Measurements from ENCODE around the gene ZFP36. TPM values are rescaled to one million over a fixed set of nuclear protein-coding genes. Genes with fewer than 3 reads are reported as not detected.
A peak's percentile ranks its signal among the peaks of the same experiment; 100 is the strongest.

Gene ZFP36
- total RNA-seq, 2 donors from 2014 or later, result 1,082 to 1,318 TPM

GRCh38 chr19:39403331-39404312 is 3.0 kb upstream of the ZFP36 start:
- Mint-ChIP-seq H3K27me3 (no peaks in the 10 kb centered on the region), H3K4me3 (peak overlapping the region; percentile 89), H3K36me3 (ENCODE audit: low read depth) (peaks cover 12% of the 10 kb centered on the region), H3K4me1 (peaks cover 51% of the 10 kb centered on the region), H3K27ac (peak overlapping the region; percentile 99)
- DNase-seq (peak; percentile 96 to 98 (median 97)), ATAC-seq (peak; percentile 52)
- no peaks in the 10 kb centered on the region for H3K9me3 ChIP-seq (ENCODE audit: control insufficient read depth, low read length, poor library complexity, severe bottlenecking)

- ATAC-seq, result no peak
Measured at GRCh38 chr19:39405261-39405957, 1.2 kb upstream of the ZFP36 start.

GRCh38 chr19:39405958-39406655 is 540 bp upstream of the ZFP36 start:
- H3K27me3 Mint-ChIP-seq, result no peaks in the 10 kb centered on the region

More at GRCh38 chr19:39405261-39405957, 1.2 kb upstream of the ZFP36 start:
- Mint-ChIP-seq H3K4me1 (peaks cover 56% of the 10 kb centered on the region), H3K36me3 (ENCODE audit: low read depth) (peaks cover 18% of the 10 kb centered on the region), H3K27ac (peak overlapping the region; percentile 99), H3K27me3 (no peaks in the 10 kb centered on the region), H3K4me3 (peak overlapping the region; percentile 94)
- no peak for DNase-seq
- H3K9me3 ChIP-seq (ENCODE audit: control insufficient read depth, low read length, poor library complexity, severe bottlenecking), result no peaks in the 10 kb centered on the region

GRCh38 chr19:39407410-39407659 is 688 bp downstream of the ZFP36 start:
- Mint-ChIP-seq H3K27ac (peak overlapping the region; percentile 99), H3K4me1 (peaks cover 59% of the 10 kb centered on the region), H3K4me3 (peak overlapping the region; percentile 94), H3K27me3 (no peaks in the 10 kb centered on the region), H3K36me3 (ENCODE audit: low read depth) (peaks cover 22% of the 10 kb centered on the region)
- no peaks in the 10 kb centered on the region for H3K9me3 ChIP-seq (ENCODE audit: control insufficient read depth, low read length, poor library complexity, severe bottlenecking)
- ATAC-seq (no peak), DNase-seq (no peak)

More at GRCh38 chr19:39405958-39406655, 540 bp upstream of the ZFP36 start:
- Mint-ChIP-seq H3K36me3 (ENCODE audit: low read depth) (peaks cover 18% of the 10 kb centered on the region), H3K4me1 (peaks cover 60% of the 10 kb centered on the region), H3K27ac (peak overlapping the region; percentile 99), H3K4me3 (peak overlapping the region; percentile 94)
- peak; percentile 12 for ATAC-seq
- H3K9me3 ChIP-seq (ENCODE audit: control insufficient read depth, low read length, poor library complexity, severe bottlenecking), result no peaks in the 10 kb centered on the region
- peak; percentile 74 to 81 (median 77) for DNase-seq

GRCh38 chr19:39407660-39408391 is 1.2 kb downstream of the ZFP36 start:
- DNase-seq (peak; percentile 45 to 52 (median 49)), ATAC-seq (no peak)
- peak overlapping the region; percentile 99 for H3K27ac Mint-ChIP-seq
- no peaks in the 10 kb centered on the region for H3K9me3 ChIP-seq (ENCODE audit: control insufficient read depth, low read length, poor library complexity, severe bottlenecking)
- peaks cover 54% of the 10 kb centered on the region for H3K4me1 Mint-ChIP-seq
- H3K36me3 Mint-ChIP-seq (ENCODE audit: low read depth), result peaks cover 22% of the 10 kb centered on the region
- peak overlapping the region; percentile 94 for H3K4me3 Mint-ChIP-seq
- H3K27me3 Mint-ChIP-seq, result no peaks in the 10 kb centered on the region

- peak in 2 of 3 donors; percentile 29 to 37 for DNase-seq
- peak overlapping the region; percentile 99 for H3K27ac Mint-ChIP-seq
- ATAC-seq, result no peak
- H3K4me1 Mint-ChIP-seq, result peaks cover 53% of the 10 kb centered on the region
- H3K27me3 Mint-ChIP-seq, result no peaks in the 10 kb centered on the region
- H3K9me3 ChIP-seq (ENCODE audit: control insufficient read depth, low read length, poor library complexity, severe bottlenecking), result no peaks in the 10 kb centered on the region
- H3K4me3 Mint-ChIP-seq, result peak overlapping the region; percentile 94
- peaks cover 22% of the 10 kb centered on the region for H3K36me3 Mint-ChIP-seq (ENCODE audit: low read depth)
Measured at GRCh38 chr19:39408392-39409207, 2.0 kb downstream of the ZFP36 start.

GRCh38 chr19:39409208-39410016 is 2.8 kb downstream of the ZFP36 start:
- ATAC-seq, result peak; percentile 6
- H3K36me3 Mint-ChIP-seq (ENCODE audit: low read depth), result peaks cover 22% of the 10 kb centered on the region
- no peaks in the 10 kb centered on the region for H3K27me3 Mint-ChIP-seq

GRCh38 chr19:39410017-39410830 is 3.6 kb downstream of the ZFP36 start:
- peaks cover 22% of the 10 kb centered on the region for H3K36me3 Mint-ChIP-seq (ENCODE audit: low read depth)
- no peaks in the 10 kb centered on the region for H3K9me3 ChIP-seq (ENCODE audit: control insufficient read depth, low read length, poor library complexity, severe bottlenecking)
- peak overlapping the region; percentile 99 for H3K27ac Mint-ChIP-seq
- peaks cover 60% of the 10 kb centered on the region for H3K4me1 Mint-ChIP-seq
- peak; percentile 32 for ATAC-seq
- no peaks in the 10 kb centered on the region for H3K27me3 Mint-ChIP-seq
- DNase-seq, result peak; percentile 67 to 72 (median 68)
- peak overlapping the region; percentile 94 for H3K4me3 Mint-ChIP-seq

More at GRCh38 chr19:39409208-39410016, 2.8 kb downstream of the ZFP36 start:
- Mint-ChIP-seq H3K27ac (peak overlapping the region; percentile 99), H3K4me1 (peaks cover 57% of the 10 kb centered on the region), H3K4me3 (peak overlapping the region; percentile 94)
- peak; percentile 80 to 83 (median 82) for DNase-seq
- H3K9me3 ChIP-seq (ENCODE audit: control insufficient read depth, low read length, poor library complexity, severe bottlenecking), result no peaks in the 10 kb centered on the region

GRCh38 chr19:39410831-39411080 is 4.1 kb downstream of the ZFP36 start:
- no peaks in the 10 kb centered on the region for H3K27me3 Mint-ChIP-seq
- no peak for ATAC-seq
- peak overlapping the region; percentile 99 for H3K27ac Mint-ChIP-seq
- peak overlapping the region; percentile 94 for H3K4me3 Mint-ChIP-seq
- H3K36me3 Mint-ChIP-seq (ENCODE audit: low read depth), result peaks cover 22% of the 10 kb centered on the region
- DNase-seq, result no peak
- no peaks in the 10 kb centered on the region for H3K9me3 ChIP-seq (ENCODE audit: control insufficient read depth, low read length, poor library complexity, severe bottlenecking)
- peaks cover 60% of the 10 kb centered on the region for H3K4me1 Mint-ChIP-seq

GRCh38 chr19:39411081-39411831 is 4.6 kb downstream of the ZFP36 start:
- no peaks in the 10 kb centered on the region for H3K9me3 ChIP-seq (ENCODE audit: control insufficient read depth, low read length, poor library complexity, severe bottlenecking)
- Mint-ChIP-seq H3K36me3 (ENCODE audit: low read depth) (peaks cover 20% of the 10 kb centered on the region), H3K4me1 (peaks cover 57% of the 10 kb centered on the region), H3K4me3 (peak overlapping the region; percentile 94), H3K27ac (peak overlapping the region; percentile 99), H3K27me3 (no peaks in the 10 kb centered on the region)
- ATAC-seq, result peak; percentile 0
- peak in 1 of 3 donors; percentile 30 for DNase-seq
